Activated naive CD8-positive, alpha-beta T cell (primary cell): ENCODE results near the gene POLR3E.

Experiments
- H3K27ac Mint-ChIP-seq: one replicate; pipeline ENCODE4 v1.8.0; 2021; ENCODE audit warnings: mixed read lengths
- H3K27me3 Mint-ChIP-seq: one replicate; pipeline ENCODE4 v1.8.0; 2021; ENCODE audit warnings: mixed read lengths
- H3K36me3 Mint-ChIP-seq: one replicate; pipeline ENCODE4 v1.8.0; 2021; ENCODE audit warnings: mixed read lengths
- H3K4me1 Mint-ChIP-seq: one replicate; pipeline ENCODE4 v1.8.0; 2021; ENCODE audit warnings: low read depth, mixed read lengths
- H3K4me3 Mint-ChIP-seq: one replicate; pipeline ENCODE4 v1.8.0; 2021; ENCODE audit warnings: mild to moderate bottlenecking, mixed read lengths
- H3K9me3 Mint-ChIP-seq: one replicate; pipeline ENCODE4 v1.8.0; 2021; ENCODE audit warnings: low read depth, mixed read lengths

The POLR3E gene

GRCh38 chr16:22302776-22303363, 5.7 kb downstream of the POLR3E start:
- Mint-ChIP-seq H3K4me1 (peaks cover 44% of the 10 kb centered on the region), H3K27me3 (no peaks in the 10 kb centered on the region), H3K9me3 (no peaks in the 10 kb centered on the region), H3K4me3 (no peak overlapping the region), H3K27ac (no peak overlapping the region), H3K36me3 (no peaks in the 10 kb centered on the region)

- Mint-ChIP-seq H3K27ac (no peak overlapping the region), H3K36me3 (no peaks in the 10 kb centered on the region), H3K4me3 (no peak overlapping the region)
Measured at GRCh38 chr16:22304411-22304810, 7.2 kb downstream of the POLR3E start.

DNA sequence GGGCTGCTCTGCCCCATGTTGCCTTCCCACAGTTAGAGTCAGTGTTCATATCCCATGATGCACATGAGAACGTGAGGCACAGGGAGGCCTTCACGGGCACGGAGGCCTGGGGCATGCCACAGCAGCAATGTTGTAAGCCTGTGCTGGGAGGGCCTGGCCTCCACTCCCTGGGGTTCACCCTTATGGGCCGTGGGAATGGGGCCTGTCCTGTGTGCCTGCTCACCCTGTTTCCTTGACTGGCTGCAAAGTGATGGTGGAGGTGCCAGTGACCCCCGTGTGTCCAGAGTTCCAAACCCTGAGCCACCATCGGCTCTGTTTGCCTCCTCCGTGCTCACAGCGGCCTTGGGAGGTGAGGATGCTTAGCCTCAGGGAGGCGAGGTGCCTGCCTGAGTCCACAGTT, 9.6 kb downstream of the POLR3E start:
- no peaks in the 10 kb centered on the region for H3K9me3 Mint-ChIP-seq
- no peaks in the 10 kb centered on the region for H3K36me3 Mint-ChIP-seq
- H3K4me1 Mint-ChIP-seq, result peaks cover 15% of the 10 kb centered on the region
- no peak overlapping the region for H3K4me3 Mint-ChIP-seq
- H3K27me3 Mint-ChIP-seq, result no peaks in the 10 kb centered on the region
- no peak overlapping the region for H3K27ac Mint-ChIP-seq

More at GRCh38 chr16:22304411-22304810, 7.2 kb downstream of the POLR3E start:
- Mint-ChIP-seq H3K9me3 (no peaks in the 10 kb centered on the region), H3K27me3 (no peaks in the 10 kb centered on the region), H3K4me1 (peaks cover 34% of the 10 kb centered on the region)

GRCh38 chr16:22307838-22308237, 10.6 kb downstream of the POLR3E start:
- peaks cover 9% of the 10 kb centered on the region for H3K4me1 Mint-ChIP-seq
- no peaks in the 10 kb centered on the region for H3K9me3 Mint-ChIP-seq
- no peaks in the 10 kb centered on the region for H3K27me3 Mint-ChIP-seq
- no peak overlapping the region for H3K27ac Mint-ChIP-seq
- H3K36me3 Mint-ChIP-seq, result no peaks in the 10 kb centered on the region
- H3K4me3 Mint-ChIP-seq, result no peak overlapping the region

DNA sequence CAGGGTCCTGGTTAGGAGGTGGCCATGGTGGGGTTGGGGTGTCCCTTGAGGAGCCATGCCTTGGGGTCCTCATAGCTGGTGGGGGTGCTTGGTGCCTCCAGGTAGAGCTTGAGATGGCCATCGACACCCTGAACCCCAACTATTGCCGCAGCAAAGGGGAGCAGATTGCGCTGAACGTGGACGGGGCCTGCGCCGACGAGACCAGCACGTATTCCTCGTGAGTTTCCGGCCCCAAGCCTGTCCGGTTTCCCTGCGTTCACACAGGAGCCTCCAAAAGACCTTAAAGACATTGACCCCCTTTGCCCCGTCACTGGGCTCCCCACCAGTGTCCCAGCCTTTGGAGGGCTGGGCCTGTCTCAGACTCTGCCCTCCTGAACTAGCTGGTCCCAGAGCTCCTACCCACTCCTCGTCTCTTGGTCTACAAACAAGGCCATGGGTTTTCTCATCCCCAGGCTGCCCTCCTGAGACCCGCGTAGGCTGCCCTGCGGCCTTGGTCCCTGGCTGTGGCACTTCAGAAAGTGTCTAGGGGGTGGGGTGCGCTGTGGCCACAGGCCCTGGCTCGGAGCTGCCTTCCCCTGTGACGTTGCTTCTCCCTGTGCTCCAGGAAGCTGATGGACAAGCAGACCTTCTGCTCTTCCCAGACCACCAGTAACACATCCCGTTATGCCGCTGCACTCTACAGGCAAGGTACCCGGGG, 11.8 kb downstream of the POLR3E start:
- Mint-ChIP-seq H3K4me1 (peaks cover 4% of the 10 kb centered on the region), H3K27me3 (no peaks in the 10 kb centered on the region), H3K27ac (no peak overlapping the region), H3K9me3 (no peaks in the 10 kb centered on the region), H3K36me3 (no peaks in the 10 kb centered on the region), H3K4me3 (no peak overlapping the region)

DNA sequence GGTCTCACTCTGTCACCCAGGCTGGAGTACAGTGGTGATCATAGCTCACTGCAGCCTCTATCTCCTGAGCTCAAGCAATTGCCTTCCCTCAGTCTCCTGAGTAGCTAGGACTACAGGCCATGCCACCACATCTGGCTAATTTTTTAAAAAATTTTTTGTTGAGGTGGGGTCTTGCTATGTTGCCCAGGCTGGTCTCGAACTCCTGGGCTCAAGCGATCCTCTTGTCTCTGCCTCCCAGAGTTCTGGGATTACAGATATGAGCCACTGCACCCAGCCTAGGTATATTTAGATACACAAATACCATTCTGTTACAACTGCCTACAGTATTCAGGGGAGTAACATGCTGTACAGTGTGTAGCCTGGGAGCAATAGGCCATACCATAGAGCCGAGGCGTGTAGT, 14.3 kb downstream of the POLR3E start:
- no peak overlapping the region for H3K4me3 Mint-ChIP-seq
- no peaks in the 10 kb centered on the region for H3K4me1 Mint-ChIP-seq
- no peaks in the 10 kb centered on the region for H3K27me3 Mint-ChIP-seq
- no peaks in the 10 kb centered on the region for H3K9me3 Mint-ChIP-seq
- H3K36me3 Mint-ChIP-seq, result no peaks in the 10 kb centered on the region
- no peak overlapping the region for H3K27ac Mint-ChIP-seq

DNA sequence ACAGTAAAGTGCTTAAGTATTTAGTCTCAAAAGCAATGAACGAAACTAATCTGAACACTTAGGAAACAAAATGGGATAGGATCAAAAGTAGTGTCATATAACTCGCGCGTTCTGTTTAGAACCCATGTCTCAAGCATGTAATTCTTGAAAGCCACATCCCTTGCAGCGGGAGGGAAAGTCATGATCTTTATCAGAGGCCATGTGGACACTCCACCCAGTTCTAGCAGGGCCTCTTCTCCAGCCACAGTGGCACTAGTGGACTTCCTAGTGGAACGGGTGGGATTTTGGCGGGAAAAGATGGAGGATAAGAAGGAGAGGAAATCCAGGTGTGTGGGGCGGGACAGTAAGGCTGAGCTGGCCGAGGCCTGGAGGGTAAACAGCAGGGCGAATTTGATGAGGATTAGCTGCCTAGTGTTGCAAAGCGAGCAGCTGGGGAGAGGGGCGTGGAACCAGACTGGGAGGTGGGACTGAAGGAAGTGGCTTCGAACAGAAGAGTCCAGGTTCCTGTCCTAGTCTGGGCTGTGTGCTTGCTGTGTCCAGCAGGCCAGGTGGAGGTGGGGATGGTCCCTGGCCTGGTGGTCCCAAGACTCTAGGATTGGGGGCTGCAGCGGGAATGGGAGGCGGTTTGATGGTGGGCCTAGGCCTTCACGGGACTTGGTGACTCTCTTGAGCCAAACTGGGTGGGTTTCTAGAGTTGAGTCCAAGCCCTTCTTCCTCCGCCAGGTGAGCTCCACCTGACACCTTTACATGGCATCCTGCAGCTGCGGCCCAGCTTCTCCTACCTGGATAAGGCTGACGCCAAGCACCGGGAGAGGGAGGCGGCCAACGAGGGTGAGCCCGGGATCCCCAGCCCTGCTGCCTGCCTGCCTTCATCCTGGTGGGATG, 15.9 kb downstream of the POLR3E start:
- Mint-ChIP-seq H3K9me3 (no peaks in the 10 kb centered on the region), H3K27me3 (no peaks in the 10 kb centered on the region), H3K36me3 (no peaks in the 10 kb centered on the region), H3K4me1 (no peaks in the 10 kb centered on the region), H3K27ac (peak overlapping the region; percentile 54), H3K4me3 (no peak overlapping the region)

- Mint-ChIP-seq H3K27ac (no peak overlapping the region), H3K36me3 (no peaks in the 10 kb centered on the region), H3K27me3 (no peaks in the 10 kb centered on the region), H3K4me1 (no peaks in the 10 kb centered on the region), H3K4me3 (no peak overlapping the region), H3K9me3 (no peaks in the 10 kb centered on the region)
Measured at GRCh38 chr16:22313876-22314470, 16.8 kb downstream of the POLR3E start.

- no peak overlapping the region for H3K27ac Mint-ChIP-seq
- H3K36me3 Mint-ChIP-seq, result no peaks in the 10 kb centered on the region
- H3K9me3 Mint-ChIP-seq, result no peaks in the 10 kb centered on the region
- H3K4me3 Mint-ChIP-seq, result no peak overlapping the region
- H3K4me1 Mint-ChIP-seq, result no peaks in the 10 kb centered on the region
- H3K27me3 Mint-ChIP-seq, result no peaks in the 10 kb centered on the region
Measured at GRCh38 chr16:22314661-22315626, 17.7 kb downstream of the POLR3E start.

DNA sequence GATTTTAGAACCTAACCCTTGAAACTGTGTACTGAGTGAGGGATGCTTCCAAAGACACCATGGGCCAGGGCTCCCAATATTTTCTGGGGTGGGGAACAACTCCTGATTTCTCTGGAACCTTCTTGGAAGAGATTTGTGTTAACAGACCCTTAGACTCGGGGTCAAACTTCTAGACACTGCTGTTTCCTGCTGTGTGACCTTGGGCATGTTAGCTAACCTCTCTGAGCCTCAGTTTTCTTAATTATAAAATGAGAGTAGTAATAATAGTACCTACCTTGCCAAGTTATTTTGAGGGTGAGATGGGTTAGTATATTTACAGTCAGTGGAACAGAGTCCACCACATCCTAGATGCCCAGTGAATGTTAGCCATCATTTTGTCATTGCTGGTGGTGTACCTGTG, 18.8 kb downstream of the POLR3E start:
- Mint-ChIP-seq H3K9me3 (no peaks in the 10 kb centered on the region), H3K4me1 (peaks cover 5% of the 10 kb centered on the region), H3K27me3 (no peaks in the 10 kb centered on the region), H3K36me3 (no peaks in the 10 kb centered on the region), H3K27ac (no peak overlapping the region), H3K4me3 (no peak overlapping the region)

DNA sequence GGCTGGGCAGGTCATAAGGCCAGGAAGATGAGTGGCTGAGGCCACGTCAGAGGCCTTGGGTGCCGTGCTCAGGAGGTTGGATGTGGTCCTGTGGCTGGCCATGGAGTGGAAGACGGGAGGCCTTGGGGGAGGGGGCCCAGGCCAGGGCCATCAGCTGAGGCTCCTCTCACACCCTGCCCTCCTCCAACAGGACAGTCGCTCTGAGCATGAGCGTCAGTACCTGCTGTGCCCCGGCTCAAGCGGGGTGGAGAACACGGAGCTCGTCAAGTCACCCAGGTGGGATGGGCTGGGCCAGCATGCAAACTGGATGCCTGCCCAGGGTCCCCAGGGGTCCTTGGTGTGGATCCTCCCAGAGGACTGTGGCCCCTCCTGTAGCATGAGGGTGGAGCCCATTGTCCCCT, 19.2 kb downstream of the POLR3E start:
- H3K27ac Mint-ChIP-seq, result no peak overlapping the region
- H3K4me3 Mint-ChIP-seq, result no peak overlapping the region
- no peaks in the 10 kb centered on the region for H3K36me3 Mint-ChIP-seq
- peaks cover 9% of the 10 kb centered on the region for H3K4me1 Mint-ChIP-seq
- no peaks in the 10 kb centered on the region for H3K9me3 Mint-ChIP-seq
- H3K27me3 Mint-ChIP-seq, result no peaks in the 10 kb centered on the region

DNA sequence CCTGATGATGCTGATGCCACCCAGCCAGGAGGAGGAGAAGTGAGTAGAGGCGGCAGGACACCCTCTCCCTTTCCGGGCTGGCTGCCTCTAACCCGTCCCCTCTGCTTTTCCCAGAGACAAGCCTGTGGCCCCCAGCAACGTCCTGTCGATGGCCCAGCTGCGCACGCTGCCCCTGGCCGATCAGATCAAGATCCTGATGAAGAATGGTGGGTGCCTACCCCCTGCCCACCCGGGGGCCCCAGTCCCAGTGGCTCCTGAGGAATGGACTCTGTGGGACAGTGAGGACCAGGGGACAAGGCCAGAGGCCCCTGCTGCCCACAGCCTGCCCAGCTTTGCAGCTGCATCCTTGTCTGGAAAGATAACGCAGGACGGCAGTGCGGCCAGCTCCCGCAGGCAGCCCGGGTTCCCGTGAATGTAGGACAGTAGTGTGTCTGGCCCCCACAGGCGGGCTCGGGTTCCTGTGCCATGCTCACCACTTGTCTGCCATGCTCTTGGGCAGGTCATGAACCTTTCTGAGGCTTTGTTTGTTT, 19.9 kb downstream of the POLR3E start:
- Mint-ChIP-seq H3K9me3 (no peaks in the 10 kb centered on the region), H3K36me3 (no peaks in the 10 kb centered on the region), H3K27me3 (no peaks in the 10 kb centered on the region), H3K4me3 (no peak overlapping the region), H3K27ac (no peak overlapping the region), H3K4me1 (peaks cover 9% of the 10 kb centered on the region)

DNA sequence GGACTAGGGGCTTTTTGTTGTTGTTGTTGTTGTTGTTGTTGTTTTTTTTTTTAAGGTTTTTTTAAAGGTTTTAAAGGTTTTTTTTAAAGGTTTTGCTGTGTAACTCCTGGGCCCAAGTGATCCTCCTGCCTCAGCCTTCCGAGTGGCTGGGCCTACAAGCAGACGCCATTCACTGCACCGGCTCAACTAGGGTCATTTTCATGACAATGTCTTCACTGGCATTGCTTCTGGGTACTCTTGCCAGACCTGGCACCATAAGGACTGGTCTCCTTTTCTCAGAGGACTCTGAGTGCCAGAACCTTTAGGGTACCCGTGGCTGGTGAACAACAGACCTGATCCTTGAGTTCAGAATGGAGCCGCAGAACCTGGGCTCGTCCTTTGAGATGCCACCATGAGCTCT, 20.4 kb downstream of the POLR3E start:
- H3K36me3 Mint-ChIP-seq, result no peaks in the 10 kb centered on the region
- no peak overlapping the region for H3K4me3 Mint-ChIP-seq
- H3K27me3 Mint-ChIP-seq, result no peaks in the 10 kb centered on the region
- H3K4me1 Mint-ChIP-seq, result peaks cover 9% of the 10 kb centered on the region
- no peak overlapping the region for H3K27ac Mint-ChIP-seq
- no peaks in the 10 kb centered on the region for H3K9me3 Mint-ChIP-seq
